Measurements from ENCODE around the gene URAD.

URAD gene

DNA sequence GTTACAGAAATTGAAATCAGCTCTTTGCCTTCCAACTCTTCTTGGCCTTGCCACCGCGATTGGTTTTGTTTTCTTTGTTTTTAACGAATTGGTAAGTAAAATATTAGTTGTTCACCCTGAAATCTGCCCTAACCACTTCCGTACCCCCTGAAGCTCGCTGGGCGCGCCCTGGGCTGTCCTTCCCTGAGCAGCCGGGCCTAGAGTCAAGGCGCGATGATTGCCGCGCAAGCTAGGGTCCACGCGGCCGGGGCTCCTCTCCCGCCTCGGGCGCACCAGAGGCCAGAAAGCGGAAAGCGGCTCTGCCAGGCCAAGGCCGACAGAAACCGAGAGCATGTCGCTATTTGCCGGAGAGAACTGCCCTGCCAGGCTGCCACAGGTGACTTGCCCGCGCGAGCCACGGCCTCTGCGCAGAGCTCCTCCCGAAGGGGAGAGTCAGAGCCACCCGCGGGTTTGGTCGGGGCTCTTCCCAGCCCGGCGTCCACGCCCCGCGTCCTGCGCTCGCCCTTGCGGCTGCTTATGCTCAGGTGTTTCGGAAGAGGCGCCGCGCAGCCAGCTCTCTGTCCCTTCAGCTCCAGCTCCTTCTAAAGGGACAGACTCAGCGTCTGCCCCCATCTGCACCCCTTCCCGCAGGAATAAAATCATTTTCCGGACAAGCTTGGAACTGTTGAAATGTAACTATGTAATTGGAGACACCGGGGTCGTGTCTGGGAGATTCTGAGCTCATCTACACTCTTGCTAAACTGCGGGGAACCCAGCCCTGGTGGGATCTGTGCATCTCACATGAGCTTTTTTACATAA, 12.7 kb downstream of the URAD start:
- no peak for DNase-seq (ENCODE audit: low read depth)
- TF ChIP-seq, protein P1, sequence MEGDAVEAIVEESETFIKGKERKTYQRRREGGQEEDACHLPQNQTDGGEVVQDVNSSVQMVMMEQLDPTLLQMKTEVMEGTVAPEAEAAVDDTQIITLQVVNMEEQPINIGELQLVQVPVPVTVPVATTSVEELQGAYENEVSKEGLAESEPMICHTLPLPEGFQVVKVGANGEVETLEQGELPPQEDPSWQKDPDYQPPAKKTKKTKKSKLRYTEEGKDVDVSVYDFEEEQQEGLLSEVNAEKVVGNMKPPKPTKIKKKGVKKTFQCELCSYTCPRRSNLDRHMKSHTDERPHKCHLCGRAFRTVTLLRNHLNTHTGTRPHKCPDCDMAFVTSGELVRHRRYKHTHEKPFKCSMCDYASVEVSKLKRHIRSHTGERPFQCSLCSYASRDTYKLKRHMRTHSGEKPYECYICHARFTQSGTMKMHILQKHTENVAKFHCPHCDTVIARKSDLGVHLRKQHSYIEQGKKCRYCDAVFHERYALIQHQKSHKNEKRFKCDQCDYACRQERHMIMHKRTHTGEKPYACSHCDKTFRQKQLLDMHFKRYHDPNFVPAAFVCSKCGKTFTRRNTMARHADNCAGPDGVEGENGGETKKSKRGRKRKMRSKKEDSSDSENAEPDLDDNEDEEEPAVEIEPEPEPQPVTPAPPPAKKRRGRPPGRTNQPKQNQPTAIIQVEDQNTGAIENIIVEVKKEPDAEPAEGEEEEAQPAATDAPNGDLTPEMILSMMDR (IDR thresholded peaks at IDR 0.05; ENCODE audit: insufficient read depth, low read depth, low read length, missing control alignments), result no peak
- H3K4me3 ChIP-seq (ENCODE audit: low read length), result no peak overlapping the region

DNA sequence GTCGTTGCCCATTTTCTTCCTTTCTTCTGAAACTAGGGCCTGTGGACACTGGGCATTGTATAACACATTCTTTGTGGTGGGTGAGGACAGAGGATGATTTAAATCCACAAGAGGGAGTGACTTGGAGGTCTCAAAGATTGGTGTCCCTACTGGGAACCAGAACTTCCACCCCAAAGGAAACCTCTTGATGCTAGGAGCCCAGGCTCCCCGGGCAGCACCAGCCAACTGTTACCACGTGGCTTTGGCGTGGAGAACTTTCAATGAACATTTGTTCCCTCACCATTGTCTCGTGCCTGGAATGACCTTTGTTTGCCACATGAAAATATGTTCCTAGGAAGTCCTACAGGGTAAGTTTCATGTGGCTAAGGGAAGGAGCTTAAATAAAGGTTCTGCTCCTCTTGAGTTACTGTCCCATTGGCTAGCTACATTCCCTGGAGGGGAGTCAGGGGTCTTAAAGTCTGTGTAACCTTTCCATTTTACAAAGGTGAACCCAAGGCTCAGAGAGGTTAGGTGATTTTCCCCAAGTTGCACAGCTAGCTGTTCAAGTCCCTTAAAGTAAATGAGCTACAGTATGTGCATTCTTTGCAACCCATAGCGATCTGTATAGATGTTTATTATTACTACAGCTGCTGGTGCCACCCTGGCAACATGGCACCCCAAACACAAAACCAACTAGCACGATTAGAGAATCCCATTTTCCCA, 14.4 kb downstream of the URAD start:
- H3K4me3 ChIP-seq (ENCODE audit: low read length), result no peak overlapping the region
- TF ChIP-seq, protein P1 (IDR thresholded peaks at IDR 0.05; ENCODE audit: insufficient read depth, low read depth, low read length, missing control alignments), result no peak
- no peak for DNase-seq (ENCODE audit: low read depth)

DNA sequence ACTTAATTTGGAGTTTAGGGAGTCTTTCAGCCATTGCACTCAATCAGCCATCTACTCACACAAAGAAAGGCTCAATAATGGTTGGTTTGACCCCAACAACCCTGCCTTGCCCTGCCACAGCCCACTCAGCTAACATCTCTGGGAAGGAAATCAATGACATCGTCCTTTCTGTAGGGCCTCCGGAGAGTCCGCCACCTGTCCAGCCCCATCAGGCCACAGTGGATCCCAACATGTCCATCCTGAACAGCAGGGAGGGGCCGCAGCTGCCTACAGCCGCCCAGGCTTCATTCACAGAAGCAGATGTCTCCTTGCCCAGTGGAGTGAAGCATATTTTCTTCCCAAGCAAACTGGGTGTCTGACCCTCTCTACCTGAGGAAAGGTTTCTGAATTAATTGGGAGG, 15.2 kb downstream of the URAD start:
- TF ChIP-seq, protein P1 (IDR thresholded peaks at IDR 0.05; ENCODE audit: insufficient read depth, low read depth, low read length, missing control alignments), result no peak
- DNase-seq (ENCODE audit: low read depth), result no peak
- H3K4me3 ChIP-seq (ENCODE audit: low read length), result no peak overlapping the region

DNA sequence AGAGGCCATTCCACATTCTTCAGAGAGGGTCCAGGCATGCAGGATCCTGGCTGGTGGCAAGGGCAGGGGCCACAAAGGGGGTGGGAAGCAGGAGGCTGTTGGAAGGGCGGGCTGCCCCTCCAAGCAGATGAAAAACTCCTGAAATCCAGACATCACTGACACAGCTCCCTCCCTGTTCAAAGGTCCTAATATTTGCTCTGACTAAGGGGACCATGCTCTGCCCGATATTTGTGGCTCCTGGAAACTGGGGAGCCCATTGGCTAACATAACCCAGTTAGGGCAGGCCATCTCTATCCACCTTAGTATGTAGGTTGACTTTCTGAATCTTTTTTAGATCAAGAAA, 16.0 kb downstream of the URAD start:
- TF ChIP-seq, protein P1 (IDR thresholded peaks at IDR 0.05; ENCODE audit: insufficient read depth, low read depth, low read length, missing control alignments), result no peak
- H3K4me3 ChIP-seq (ENCODE audit: low read length), result no peak overlapping the region
- no peak for DNase-seq (ENCODE audit: low read depth)

DNA sequence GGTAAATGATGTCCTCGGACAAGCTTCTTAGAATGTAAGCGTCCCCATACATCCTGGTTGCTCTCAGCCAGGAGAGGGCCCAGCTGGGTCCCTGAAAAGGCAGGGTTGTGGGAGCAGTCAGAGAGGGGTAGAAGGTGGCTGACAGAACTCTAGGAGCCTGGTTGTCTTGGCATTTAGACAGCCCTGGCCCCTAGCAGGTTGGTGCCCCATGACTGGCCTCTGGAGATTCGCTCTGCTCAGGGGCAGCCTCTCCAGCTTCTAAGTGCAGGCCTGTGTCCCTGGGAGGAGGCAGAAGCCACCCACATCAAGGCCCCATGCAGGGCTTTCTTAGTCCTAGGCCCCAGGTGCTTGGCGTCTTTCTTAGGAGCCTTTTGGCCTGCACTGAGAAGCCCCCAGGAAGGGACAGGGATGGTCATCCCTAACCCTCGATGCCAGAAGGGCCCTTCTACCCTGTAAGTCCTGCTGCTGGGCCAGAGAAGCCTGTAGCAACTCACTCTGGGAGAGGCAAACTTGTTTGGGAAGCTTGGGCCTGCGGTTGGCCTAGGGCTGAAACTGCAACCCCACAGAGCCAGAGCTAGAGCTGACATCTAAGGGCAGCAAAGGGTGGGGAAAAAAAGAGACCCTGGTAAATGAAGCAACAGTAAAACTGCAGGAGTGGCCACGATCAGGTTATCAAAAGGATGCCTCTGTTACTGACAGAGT, 16.6 kb downstream of the URAD start:
- no peak for DNase-seq (ENCODE audit: low read depth)
- H3K4me3 ChIP-seq (ENCODE audit: low read length), result no peak overlapping the region
- TF ChIP-seq, protein P1 (IDR thresholded peaks at IDR 0.05; ENCODE audit: insufficient read depth, low read depth, low read length, missing control alignments), result no peak

DNA sequence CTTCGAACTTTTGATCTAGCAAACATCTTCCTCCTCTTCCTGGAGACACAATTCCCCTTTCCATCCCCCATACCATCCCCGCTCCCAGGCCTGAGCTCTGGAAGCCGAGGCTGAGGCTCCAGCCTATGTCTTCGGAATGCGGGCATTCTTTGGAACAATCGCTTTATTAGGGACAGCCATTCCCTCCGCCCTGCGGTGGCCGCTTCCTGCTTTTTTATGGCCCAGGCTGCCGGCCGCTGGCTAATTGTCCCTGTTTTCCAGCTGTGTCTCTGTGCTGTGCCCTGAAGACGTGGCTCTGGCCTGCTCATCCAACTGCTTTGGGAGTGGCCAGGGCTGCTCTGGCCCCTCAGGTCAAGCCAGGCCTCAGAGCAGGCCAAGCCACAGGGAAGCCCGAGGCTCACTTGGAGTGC, 17.3 kb downstream of the URAD start:
- TF ChIP-seq, protein P1 (IDR thresholded peaks at IDR 0.05; ENCODE audit: insufficient read depth, low read depth, low read length, missing control alignments), result no peak
- no peak overlapping the region for H3K4me3 ChIP-seq (ENCODE audit: low read length)
- DNase-seq (ENCODE audit: low read depth), result no peak
